Measurements from ENCODE around the gene GMIP.
"Not testable (repeated sequence)": the region's sequence is repeated elsewhere in the genome, so short reads cannot be mapped to it uniquely, and the experiment has no call there.

The GMIP gene, protein sequence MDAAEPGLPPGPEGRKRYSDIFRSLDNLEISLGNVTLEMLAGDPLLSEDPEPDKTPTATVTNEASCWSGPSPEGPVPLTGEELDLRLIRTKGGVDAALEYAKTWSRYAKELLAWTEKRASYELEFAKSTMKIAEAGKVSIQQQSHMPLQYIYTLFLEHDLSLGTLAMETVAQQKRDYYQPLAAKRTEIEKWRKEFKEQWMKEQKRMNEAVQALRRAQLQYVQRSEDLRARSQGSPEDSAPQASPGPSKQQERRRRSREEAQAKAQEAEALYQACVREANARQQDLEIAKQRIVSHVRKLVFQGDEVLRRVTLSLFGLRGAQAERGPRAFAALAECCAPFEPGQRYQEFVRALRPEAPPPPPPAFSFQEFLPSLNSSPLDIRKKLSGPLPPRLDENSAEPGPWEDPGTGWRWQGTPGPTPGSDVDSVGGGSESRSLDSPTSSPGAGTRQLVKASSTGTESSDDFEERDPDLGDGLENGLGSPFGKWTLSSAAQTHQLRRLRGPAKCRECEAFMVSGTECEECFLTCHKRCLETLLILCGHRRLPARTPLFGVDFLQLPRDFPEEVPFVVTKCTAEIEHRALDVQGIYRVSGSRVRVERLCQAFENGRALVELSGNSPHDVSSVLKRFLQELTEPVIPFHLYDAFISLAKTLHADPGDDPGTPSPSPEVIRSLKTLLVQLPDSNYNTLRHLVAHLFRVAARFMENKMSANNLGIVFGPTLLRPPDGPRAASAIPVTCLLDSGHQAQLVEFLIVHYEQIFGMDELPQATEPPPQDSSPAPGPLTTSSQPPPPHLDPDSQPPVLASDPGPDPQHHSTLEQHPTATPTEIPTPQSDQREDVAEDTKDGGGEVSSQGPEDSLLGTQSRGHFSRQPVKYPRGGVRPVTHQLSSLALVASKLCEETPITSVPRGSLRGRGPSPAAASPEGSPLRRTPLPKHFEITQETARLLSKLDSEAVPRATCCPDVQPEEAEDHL

DNA sequence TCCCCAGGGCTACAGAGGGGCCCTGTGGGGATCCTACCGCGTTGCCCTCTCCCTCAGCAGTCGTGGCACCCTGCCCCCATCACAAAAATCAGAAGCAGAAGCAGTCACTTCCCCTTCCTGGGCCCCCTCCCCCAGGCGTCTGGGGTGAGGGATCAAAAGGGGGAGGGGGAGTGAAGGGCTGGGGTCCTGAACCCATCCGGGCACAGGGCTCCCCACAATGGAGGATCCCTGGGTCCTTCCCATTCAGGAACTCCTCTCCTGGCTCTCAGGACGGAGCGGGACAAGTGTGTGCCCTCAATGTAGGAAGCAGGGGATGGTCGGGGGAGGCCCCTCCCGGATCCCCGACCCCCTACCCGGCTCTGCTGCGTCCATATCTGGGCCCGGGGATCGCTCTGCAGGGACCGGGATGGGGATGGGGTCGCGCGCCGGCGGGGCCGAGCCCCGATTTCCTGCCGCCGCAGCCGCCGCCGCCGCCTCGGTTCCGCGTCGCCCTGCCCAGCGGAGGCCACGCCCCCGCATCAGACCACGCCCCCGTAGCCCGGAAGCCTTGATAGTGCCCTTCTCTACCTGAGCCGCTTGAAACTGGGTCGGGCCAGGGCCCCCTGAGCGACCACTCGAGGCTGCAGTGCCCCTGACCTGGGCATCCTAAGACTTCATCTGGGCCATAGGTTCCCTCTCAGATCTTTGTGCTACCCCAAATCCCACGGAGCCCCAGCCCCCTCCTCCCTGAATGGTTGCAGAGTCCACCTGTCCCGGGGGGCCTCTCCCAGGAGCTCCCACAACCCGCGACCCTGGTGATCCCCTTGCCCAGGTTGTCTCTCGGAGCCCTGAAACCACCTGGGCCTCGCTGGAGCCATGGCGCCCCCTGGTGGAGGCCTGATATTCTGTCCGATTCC is at the start of gene GMIP:
Gene GMIP, minus strand, starts transcription at position 500 of the 896 bp plus-strand sequence. Its CDS starts 128 bp downstream, at position 372.
- DNase-seq: peak; percentile 93

DNA sequence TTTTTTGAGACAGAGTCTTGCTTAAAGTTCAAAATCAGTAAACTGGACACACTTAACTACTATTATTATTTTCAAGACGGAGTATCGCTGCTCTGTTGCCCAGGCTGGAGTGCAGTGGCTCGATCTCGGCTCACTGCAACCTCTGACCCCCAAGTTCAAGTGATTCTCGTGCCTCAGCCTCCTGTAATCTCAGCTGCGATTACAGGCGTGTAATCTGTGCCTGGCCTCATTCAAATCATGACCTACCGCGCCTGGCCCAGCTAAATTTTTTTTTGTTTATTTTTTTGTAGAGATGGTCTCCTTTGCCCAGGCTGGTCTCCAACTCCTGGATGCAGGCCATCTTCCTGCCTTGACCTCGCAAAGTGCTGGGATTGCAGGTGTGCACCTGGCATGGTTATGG is 48.2 kb upstream of the GMIP start:
- no peak for DNase-seq

DNA sequence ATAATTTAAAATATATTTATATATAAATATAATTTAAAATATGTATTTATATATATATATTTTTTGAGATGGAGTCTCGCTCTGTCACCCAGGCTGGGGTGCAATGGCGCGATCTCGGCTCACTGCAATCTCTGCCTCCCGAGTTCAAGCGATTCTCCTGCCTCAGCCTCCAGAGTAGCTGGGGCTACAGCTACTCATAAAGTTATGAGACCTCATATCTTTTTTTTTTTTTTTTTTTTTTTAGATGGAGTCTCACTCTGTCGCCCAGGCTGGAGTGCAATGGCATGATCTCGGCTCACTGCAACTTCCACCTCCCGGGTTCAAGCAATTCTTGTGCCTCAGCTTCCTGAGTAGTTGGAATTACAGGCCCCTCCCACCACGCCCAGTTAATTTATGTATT is 45.6 kb upstream of the GMIP start:
- DNase-seq: not testable (repeated sequence)

DNA sequence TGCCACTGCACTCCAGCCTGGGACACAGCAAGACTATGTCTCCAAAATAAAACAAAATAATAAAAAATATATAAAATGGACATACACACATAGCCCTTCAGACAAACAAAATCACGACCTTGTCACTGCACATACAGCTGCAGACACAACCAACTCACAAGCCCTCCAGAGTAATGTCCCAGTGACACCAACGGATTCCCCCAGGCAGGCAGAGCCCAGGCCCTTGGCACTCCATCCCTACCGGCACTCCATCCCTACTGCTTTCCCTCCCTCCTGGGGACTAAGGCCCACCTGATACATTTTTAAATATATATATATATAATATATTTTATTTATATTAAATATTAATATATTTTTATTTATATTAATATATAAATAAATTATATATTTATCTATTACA is 43.6 kb upstream of the GMIP start:
- DNase-seq: no peak

DNA sequence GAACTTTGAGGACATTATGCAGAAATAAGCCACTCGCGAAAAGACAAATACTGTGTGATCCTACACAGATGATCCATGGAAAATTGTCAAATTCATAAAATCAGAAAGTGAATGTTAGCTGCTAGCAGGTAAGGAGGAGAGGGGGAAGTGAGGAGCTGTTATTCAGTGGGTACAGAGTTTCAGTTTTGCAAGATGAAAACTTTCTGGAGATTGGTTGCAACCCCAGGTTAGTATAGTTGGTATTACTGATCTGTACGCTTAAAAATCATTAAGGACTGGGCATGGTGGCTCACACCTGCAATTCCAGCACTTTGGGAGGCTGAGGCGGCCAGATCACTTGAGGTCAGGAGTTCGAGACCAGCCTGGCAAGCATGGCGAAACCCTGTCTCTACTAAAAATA is 43.1 kb upstream of the GMIP start:
- DNase-seq: no peak

DNA sequence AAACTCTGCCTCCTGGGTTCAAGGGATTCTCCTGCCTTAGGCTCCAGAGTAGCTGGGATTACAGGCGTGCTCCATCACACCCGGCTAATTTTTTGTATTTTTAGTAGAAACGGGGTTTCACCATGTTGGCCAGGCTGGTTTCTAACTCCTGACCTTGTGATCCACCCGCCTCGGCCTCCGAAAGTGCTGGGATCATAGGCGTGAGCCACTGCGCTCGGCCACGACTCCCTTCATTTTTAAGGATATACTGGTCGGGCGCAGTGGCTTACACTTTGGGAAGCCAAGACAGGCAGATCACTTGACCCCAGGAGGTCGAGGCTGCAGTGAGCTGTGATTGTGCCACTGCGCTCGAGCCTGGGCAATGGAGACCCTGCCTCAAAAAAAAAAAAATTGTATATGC is 42.7 kb upstream of the GMIP start:
- DNase-seq: not testable (repeated sequence)

DNA sequence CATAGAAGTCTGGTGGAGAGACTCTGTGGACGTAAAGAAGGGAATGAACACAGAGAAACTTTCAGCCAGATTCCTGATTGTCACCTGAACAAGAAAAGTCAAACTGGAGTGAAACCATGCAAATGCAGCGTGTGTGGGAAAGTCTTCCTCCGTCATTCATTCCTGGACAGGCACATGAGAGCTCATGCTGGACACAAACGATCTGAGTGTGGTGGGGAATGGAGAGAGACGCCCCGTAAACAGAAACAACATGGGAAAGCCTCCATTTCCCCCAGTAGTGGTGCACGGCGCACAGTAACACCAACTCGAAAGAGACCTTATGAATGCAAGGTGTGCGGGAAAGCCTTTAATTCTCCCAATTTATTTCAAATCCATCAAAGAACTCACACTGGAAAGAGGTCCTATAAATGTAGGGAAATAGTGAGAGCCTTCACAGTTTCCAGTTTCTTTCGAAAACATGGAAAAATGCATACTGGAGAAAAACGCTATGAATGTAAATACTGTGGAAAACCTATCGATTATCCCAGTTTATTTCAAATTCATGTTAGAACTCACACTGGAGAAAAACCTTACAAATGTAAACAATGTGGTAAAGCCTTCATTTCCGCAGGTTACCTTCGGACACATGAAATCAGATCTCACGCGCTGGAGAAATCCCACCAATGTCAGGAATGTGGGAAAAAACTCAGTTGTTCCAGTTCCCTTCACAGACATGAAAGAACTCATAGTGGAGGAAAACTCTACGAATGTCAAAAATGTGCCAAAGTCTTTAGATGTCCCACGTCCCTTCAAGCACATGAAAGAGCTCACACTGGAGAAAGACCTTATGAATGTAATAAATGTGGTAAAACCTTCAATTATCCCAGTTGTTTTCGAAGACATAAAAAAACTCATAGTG is 36.0 kb upstream of the GMIP start:
- DNase-seq: no peak

DNA sequence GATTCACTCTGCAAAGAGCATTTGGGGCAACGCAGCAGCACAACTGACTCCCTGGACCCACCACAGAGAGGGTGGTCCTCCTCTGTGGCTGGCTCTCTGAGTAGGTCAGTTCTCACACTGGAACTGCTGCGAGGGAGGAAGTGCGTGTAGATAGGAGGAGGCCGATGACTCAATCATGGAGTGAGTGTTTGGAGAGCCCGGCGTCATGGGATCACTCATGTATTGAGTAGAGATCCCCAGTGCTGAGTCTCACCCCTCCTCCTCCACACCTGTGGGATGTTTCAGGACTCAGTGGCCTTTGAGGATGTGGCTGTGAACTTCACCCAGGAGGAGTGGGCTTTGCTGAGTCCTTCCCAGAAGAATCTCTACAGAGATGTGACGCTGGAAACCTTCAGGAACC is 34.1 kb upstream of the GMIP start:
- DNase-seq: no peak

DNA sequence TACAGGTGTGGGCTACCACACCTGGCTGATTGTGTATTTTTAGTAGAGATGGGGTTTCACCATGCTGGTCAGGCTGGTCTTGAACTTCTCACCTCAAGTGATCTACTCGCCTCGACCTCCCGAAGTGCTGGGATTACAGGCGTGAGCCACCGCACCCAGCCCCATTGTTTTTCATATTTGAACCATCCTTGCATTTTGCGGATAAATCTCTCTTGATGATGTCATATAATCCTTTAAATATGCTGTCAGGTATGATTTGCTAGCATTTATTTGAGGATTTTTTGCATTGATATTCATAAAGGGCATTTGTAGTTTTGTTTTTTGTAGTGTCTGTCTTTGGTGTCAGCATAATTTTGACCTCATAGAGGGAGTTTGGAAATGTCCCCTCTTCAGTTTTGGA is 30.9 kb upstream of the GMIP start:
- no peak for DNase-seq

DNA sequence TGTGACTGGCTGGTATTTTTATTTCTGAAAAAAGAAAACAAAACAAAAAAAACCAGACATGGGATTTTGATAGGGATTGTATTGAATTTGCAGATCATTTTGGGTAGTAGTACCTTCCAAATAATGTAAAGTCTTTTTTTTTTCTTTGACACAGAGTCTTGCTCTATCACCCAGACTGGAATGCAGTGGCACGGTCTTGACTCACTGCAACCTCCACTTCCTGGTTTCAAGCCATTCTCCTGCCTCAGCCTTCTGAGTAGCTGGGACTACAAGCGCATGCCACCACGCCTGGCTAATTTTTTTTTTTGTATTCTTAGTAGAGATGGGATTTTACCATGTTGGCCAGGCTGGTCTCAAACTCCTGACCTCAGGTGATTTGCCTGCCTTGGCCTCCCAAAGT is 29.4 kb upstream of the GMIP start:
- DNase-seq: no peak

DNA sequence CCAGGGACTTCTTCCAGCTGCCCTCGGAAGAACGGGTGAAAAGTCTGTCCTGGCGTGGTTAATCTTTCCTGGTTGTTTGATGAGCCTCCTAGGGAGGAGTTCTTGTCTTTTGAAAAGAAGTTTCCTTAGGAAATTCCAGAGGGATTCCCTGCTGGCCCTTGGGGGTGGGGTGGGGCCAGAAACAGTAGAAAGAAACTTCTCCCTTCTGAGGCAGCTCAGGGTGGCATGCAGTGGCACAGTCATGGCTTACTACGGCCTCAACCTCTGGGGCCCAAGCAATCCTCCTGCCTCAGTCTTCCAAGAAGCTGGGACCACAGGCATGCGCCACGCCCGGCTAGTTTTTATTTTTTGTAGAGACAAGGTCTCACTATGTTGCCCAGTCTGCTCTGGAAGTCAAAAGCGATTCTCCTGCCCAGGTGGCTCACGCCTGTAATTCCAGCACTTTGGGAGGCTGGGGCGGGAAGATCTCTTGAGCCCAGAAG is 26.7 kb upstream of the GMIP start:
- DNase-seq: no peak

DNA sequence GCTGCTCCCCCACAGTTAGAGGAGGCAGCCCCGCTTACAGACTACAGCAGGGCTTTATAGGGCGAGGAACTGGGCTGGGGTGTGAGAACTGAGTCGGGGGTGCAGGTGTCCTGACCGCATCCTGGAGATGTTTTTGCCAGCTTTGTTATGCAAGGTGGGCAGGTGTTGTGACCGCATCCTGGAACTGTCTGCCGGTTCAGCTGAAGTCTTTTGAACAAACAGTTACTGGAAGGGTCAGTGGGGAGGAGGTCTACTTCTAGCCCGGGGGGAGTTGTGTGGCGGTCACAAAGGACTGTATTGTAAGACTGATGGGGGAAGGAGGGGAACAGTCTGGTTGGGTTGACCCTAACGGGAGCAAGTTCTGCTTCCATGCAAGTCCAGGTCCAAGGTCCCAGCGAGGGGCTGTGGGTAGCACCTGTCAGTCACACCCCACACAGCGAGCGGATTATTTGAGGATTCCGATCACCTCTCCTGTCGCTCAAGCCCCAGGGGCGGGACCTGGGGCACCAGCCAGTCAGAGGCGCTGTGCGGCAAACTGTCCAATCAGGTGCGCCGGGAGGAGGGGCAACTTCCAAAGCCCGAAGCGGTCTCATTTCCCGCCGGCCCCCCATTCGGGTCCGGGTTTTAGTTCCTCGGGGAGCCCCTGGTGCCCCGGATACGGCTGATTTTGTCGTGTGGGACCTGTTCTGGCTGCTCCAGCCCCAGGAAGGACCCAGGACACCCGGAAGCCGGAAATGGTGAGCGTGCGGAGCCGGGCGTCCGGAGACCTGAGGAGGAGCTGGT is 25.0 kb upstream of the GMIP start, which contains the start of gene ZNF101:
Gene ZNF101, plus strand, starts transcription at position 610 of the 783 bp plus-strand sequence. Its CDS starts 125 bp downstream, at position 735.
- DNase-seq: peak; percentile 96

DNA sequence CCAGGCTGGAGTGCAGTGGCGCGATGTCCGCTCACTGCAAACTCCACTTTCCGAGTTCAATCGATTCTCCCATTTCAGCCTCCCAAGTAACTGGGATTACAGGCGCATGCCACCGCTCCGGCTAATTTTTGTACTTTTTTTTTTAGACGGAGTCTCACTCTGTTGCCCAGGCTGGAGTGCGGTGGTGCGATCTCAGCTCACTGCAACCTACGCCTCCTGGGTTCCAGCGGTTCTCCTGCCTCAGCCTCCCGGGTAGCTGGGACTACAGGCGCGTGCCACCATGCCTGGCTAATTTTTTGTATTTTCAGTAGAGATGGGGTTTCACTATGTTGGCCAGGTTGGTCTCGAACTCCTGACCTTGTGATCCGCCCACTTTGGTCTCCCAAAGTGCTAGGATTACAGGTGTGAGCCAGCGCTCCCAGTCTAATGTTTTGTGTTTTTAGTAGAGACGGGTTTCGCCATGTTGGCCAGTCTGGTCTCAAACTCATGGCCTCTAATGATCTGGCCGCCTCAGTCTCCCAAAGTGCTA is 22.0 kb upstream of the GMIP start:
- DNase-seq: not testable (repeated sequence)

DNA sequence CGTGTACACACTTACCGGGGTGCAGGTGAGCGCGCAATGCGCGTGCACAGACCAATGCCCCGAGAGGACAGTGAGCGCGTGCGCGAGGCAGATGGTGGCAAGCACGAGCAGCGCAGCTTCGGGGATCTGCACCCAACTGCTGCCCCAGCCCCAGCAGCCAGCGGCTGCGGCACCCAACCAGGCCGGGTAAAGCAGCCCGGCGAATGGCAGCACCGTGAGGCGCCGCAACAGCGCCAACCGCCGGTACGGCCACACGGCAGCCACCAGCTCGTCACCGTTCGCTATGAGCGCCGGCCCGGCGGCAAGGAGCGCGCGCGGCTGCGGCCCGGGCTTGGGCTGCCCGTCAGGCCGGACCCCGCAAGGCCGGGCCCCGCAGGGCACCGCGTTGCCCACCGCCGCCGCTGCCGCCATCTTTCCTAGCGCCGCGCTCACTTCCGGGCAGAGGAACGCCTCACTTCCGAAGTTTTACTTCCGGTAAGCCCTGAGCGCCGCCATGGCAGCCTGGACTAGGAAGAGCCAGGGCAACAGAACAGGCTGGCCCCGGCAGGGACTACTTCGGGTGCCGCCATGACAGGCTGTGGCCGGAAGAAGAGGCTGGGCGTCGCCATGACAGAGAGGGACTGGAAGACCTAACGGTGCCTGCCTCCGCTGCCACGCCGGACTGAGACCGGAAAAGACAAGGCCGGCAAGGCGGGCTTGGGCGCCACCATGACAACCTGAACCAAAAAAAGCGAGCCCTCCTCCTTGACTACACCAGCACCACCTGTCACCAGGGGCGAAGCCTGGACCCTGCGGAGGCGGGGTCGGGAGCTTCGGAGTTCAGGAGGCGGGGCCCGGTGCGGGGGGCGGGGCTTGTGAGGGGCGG is 20.0 kb upstream of the GMIP start, which contains the start of gene ATP13A1:
Gene ATP13A1, minus strand, starts transcription at position 421 of the 865 bp plus-strand sequence. Its CDS starts 10 bp downstream, at position 411.
- DNase-seq: peak; percentile 96

DNA sequence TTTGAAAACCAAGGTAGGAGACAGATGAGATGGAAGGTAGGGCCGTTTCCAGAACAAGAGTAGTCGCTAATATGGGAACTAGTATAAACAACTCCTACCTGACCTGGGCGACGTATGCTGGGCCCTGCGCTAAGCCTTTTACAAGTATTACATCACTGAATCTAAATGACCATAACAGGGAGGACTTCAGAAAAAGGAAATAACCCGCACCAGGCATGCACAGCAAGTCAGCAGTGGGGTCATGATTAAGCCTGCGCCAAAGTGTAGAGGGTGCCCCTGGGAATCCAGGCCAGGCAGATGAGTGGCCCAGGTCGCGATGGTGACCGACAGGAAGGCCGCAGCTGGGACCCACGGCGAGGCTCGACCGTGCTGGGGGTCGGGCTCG is 19.4 kb upstream of the GMIP start:
- no peak for DNase-seq

DNA sequence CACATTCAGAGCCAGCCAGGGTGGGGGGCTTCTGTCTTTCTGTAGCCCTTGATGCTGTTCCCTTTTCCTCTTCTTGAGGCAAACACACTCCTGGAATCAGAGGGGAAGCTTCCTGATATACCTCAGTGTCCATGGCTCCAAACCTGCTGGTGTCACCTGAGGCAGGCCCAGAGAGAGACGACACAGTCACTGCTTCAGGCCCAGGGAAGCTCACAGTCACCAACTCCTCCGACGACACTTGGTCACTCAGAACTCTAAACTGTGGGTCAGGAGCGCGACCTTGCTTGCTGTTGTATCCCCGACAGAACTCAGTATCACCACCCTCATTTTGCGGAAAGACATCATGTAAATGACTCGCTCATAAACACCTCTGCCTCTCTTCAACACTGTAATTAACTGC is 18.9 kb upstream of the GMIP start:
- DNase-seq: no peak

DNA sequence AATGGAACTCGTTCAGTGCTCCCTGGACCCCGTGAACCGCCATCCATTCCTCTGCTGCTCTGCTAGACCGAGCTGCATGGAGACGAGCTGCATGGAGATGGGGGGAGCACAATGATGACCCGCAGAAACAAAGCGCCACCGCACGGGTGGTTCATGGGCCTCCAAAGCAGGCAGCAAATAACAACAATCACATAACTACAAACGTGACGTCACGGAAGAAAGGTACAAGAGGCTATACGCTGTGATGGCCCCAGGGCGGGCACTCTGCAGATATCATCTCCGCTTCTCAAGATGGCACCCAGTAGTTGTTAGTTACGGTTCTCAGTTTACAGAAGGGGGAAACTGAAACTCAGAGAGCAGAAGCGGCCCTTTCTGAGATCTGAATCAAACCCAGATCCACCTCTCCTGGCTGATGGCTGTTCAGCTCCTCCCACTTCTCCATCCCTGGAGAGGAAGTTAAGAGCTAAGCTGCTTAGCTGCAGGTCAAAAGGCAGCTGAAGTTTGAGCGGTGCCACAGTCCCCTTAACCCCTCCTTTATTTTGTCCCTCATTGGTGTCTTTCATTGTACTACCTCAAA is 18.3 kb upstream of the GMIP start:
- peak; percentile 15 for DNase-seq

DNA sequence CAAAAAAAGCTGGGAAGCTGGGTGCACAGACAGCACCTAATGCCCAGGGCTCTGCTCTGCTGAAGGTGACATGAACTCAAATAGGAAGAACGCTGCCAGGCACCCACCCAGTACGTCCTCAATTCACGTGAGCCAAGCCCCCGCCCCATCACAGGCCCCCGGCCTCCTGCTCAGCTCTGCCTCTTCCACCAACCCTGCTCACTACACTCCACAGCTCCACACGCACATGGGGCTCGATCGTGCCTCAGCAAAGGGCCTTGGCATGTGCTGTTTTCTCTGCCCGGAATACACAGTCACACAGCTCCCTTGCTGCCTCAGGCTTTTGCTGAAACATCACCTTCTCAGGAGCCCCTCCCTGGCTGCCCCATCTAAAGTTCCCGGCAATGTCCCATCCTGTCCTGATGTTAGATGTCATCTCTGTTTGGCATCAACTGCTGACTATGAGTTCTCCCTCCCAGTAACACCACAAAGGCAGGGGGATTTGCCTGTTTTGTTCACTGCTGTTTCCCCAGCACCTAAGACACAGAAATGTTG is 17.8 kb upstream of the GMIP start:
- no peak for DNase-seq

Measured in CD4-positive, alpha-beta T cell treated with Interleukin-6 for 4 hours (primary cell).